SU-DHL-6 (cell line): ENCODE results near the gene VSTM4.

ENCODE experiments used
- H2AFZ ChIP-seq: fragments of 200-600 bp; sonication (generic); 2 replicates; pipeline ENCODE4 v1.6.1; 2014; ENCODE audit warnings: low read depth, mild to moderate bottlenecking, moderate library complexity, mixed read lengths, antibody characterized with exemption, low read length; ENCODE audit not compliant: severe bottlenecking
- H3F3A ChIP-seq: fragments of 200-600 bp; shearing (Covaris generic); 2 replicates; pipeline ENCODE4 v1.6.0; 2016; ENCODE audit warnings: antibody characterized with exemption, mild to moderate bottlenecking; ENCODE audit not compliant: insufficient read depth
- H3K27ac ChIP-seq: fragments of 200-600 bp; sonication (generic); 2 replicates; pipeline ENCODE4 v1.5.1; 2016; ENCODE audit warnings: low read depth, mild to moderate bottlenecking, low read length, moderate library complexity, mixed read lengths
- H3K27me3 ChIP-seq: fragments of 200-600 bp; sonication (generic), shearing (Covaris generic); 2 replicates; pipeline ENCODE4 v1.6.0; 2014; ENCODE audit warnings: mild to moderate bottlenecking, low read length
- H3K36me3 ChIP-seq: fragments of 200-600 bp; sonication (generic); 2 replicates; pipeline ENCODE4 v1.6.1; 2014; ENCODE audit warnings: mild to moderate bottlenecking, low read length, mixed read lengths
- H3K4me2 ChIP-seq: fragments of 300-600, 200-600 bp; shearing (Covaris generic), sonication (generic); 2 replicates; pipeline ENCODE4 v1.6.0; 2014; ENCODE audit warnings: low read length, low read depth, mild to moderate bottlenecking; ENCODE audit not compliant: poor library complexity, severe bottlenecking
- H3K4me3 ChIP-seq: fragments of 200-600 bp; sonication (generic); 2 replicates; pipeline ENCODE4 v1.5.1; 2014; ENCODE audit warnings: antibody characterized with exemption, low read length, mild to moderate bottlenecking, mixed read lengths; ENCODE audit not compliant: insufficient read depth, poor library complexity, severe bottlenecking
- H3K79me2 ChIP-seq: fragments of 200-600 bp; sonication (generic); 2 replicates; pipeline ENCODE4 v1.6.1; 2014; ENCODE audit warnings: mild to moderate bottlenecking, low read length, moderate library complexity; ENCODE audit not compliant: insufficient read depth
- H3K9ac ChIP-seq: fragments of 200-600 bp; sonication (generic); 2 replicates; pipeline ENCODE4 v1.7.0; 2014; ENCODE audit warnings: mild to moderate bottlenecking, low read length
- H3K9me2 ChIP-seq: fragments of 200-600 bp; sonication (generic); replicated peaks from 2 replicates; pipeline ENCODE4 v1.6.1; 2014; ENCODE audit warnings: low read length; ENCODE audit not compliant: insufficient read depth
- H3K9me3 ChIP-seq: fragments of 200-600 bp; sonication (generic); 2 replicates; pipeline ENCODE4 v1.6.1; 2014; ENCODE audit warnings: low read length, mixed read lengths; ENCODE audit not compliant: insufficient read depth
- H4K20me1 ChIP-seq: fragments of 200-600 bp; sonication (generic); 2 replicates; pipeline ENCODE4 v1.6.1; 2014; ENCODE audit warnings: low read depth, mild to moderate bottlenecking, antibody characterized with exemption, low read length, moderate library complexity, mixed read lengths
- CTCF ChIP-seq: fragments of 200-600 bp; sonication (generic); IDR thresholded peaks from one replicate; pipeline ENCODE4 v1.5.1; 2017; ENCODE audit warnings: antibody characterized with exemption, mild to moderate bottlenecking, low read length, moderate library complexity; ENCODE audit not compliant: insufficient read depth, poor library complexity, severe bottlenecking
- EZH2phosphoT487 ChIP-seq: fragments of 200-600 bp; sonication (generic), shearing (Covaris generic); conservative IDR thresholded peaks from 2 replicates; pipeline ENCODE4 v1.6.1; 2018; ENCODE audit warnings: mild to moderate bottlenecking, antibody characterized with exemption, low read length, moderate library complexity, mixed read lengths

Gene VSTM4

DNA sequence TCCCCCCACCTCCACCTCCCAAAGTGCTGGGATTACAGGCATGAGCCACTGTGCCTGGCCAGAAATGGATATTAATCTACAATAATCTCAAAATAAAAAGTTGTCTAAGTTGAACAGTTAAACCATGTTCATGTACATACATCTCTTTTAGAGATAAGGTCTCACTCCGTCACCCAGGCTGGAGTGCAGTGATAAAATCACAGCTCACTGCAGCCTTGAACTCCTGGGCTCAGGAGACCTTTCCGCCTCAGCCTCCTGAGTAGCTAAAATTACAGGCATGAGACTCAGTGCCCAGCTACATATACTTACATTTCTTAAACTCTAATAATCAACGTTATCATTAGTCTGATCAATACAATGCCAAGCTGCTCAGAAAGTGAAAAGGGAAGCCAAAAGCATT is 36.2 kb downstream of the VSTM4 start:
- no peaks in the 10 kb centered on the region for H3K27me3 ChIP-seq
- no peaks in the 10 kb centered on the region for H3K9me2 ChIP-seq
- H3K27ac ChIP-seq = no peak overlapping the region
- H3K4me2 ChIP-seq = no peak overlapping the region
- H3K79me2 ChIP-seq = no peaks in the 10 kb centered on the region
- H3K36me3 ChIP-seq = no peaks in the 10 kb centered on the region
- no peak overlapping the region for H3K4me3 ChIP-seq
- no peak overlapping the region for H3K9ac ChIP-seq
- no peak for TF ChIP-seq CTCF
- TF ChIP-seq EZH2phosphoT487 = no peak
- H3K9me3 ChIP-seq = no peaks in the 10 kb centered on the region
- H3F3A ChIP-seq = no peaks in the 10 kb centered on the region
- no peak overlapping the region for H2AFZ ChIP-seq
- H4K20me1 ChIP-seq = no peaks in the 10 kb centered on the region

DNA sequence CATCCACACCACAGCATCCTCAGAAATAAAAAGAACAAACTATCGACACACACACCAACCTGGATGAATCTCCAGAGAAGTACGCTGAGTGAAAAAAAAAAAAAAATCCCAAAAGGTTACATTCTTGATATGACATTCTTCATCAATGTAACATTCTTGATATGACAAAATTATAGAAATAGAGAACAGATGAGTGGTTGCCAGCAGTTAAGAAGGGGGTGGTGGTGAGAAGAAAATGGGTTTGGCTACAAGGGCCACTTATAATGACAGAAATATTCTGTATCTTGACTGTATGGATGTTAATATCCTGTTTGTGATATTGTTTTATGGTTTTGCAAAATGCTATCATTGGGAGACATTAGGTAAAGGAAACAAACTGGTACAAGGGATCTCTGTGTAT is 36.9 kb downstream of the VSTM4 start:
- H3K27me3 ChIP-seq = no peaks in the 10 kb centered on the region
- no peaks in the 10 kb centered on the region for H3K79me2 ChIP-seq
- H2AFZ ChIP-seq = no peak overlapping the region
- no peaks in the 10 kb centered on the region for H3F3A ChIP-seq
- no peaks in the 10 kb centered on the region for H3K9me3 ChIP-seq
- no peaks in the 10 kb centered on the region for H3K36me3 ChIP-seq
- H4K20me1 ChIP-seq = no peaks in the 10 kb centered on the region
- no peak overlapping the region for H3K9ac ChIP-seq
- no peak for TF ChIP-seq EZH2phosphoT487
- TF ChIP-seq CTCF = no peak
- no peak overlapping the region for H3K4me2 ChIP-seq
- no peaks in the 10 kb centered on the region for H3K9me2 ChIP-seq
- no peak overlapping the region for H3K27ac ChIP-seq
- no peak overlapping the region for H3K4me3 ChIP-seq

- no peaks in the 10 kb centered on the region for H3K79me2 ChIP-seq
- no peak overlapping the region for H3K4me2 ChIP-seq
- H3K4me3 ChIP-seq = no peak overlapping the region
- no peaks in the 10 kb centered on the region for H3K27me3 ChIP-seq
- H3K36me3 ChIP-seq = no peaks in the 10 kb centered on the region
- no peaks in the 10 kb centered on the region for H3K9me2 ChIP-seq
- H3K27ac ChIP-seq = no peak overlapping the region
- no peak for TF ChIP-seq CTCF
- no peak for TF ChIP-seq EZH2phosphoT487
- no peaks in the 10 kb centered on the region for H3F3A ChIP-seq
- H3K9ac ChIP-seq = no peak overlapping the region
- no peaks in the 10 kb centered on the region for H3K9me3 ChIP-seq
- no peak overlapping the region for H2AFZ ChIP-seq
- no peaks in the 10 kb centered on the region for H4K20me1 ChIP-seq
These were observed 38.4 kb downstream of the VSTM4 start for GRCh38 chr10:49076741-49077521.
